Measurements from ENCODE around the gene ARHGEF39. TPM values are rescaled to one million over a fixed set of nuclear protein-coding genes. Genes with fewer than 3 reads are reported as not detected.
A peak's percentile ranks its signal among the peaks of the same experiment; 100 is the strongest.

Gene ARHGEF39
- polyA plus RNA-seq, 4 donors = 0.54 to 8.7 (median 3.3) TPM

GRCh38 chr9:35611230-35611797 lies 53.7 kb downstream of the ARHGEF39 start:
- no peak overlapping the region for H3K4me3 ChIP-seq (ENCODE audit: low read depth in 1 of 3, low read length in 3 of 3)
- peaks cover 0 to 9% (median 0%) of the 10 kb centered on the region in 3 donors for H3K27me3 ChIP-seq (ENCODE audit: control insufficient read depth in 3 of 3, insufficient read depth in 3 of 3, low read length in 3 of 3)
- FAIRE-seq = no peak
- DNase-seq = peak; percentile 47 to 52
- WGBS, 3 donors = 15 to 17% (median 16%) methylated on average over 8 of the region's 8 CpGs
- H3K36me3 ChIP-seq (ENCODE audit: control insufficient read depth in 3 of 3, insufficient read depth in 2 of 3, low read depth in 1 of 3, low read length in 3 of 3) = peaks cover 0 to 40% (median 11%) of the 10 kb centered on the region in 3 donors
- no peaks in the 10 kb centered on the region for H3K9me3 ChIP-seq (ENCODE audit: control insufficient read depth in 2 of 2, insufficient read depth in 1 of 2, low read depth in 1 of 2, low read length in 1 of 2)
- H3K27ac ChIP-seq (ENCODE audit: low read depth in 1 of 3, low read length in 2 of 3) = no peak overlapping the region
- H3K4me1 ChIP-seq (ENCODE audit: control insufficient read depth in 3 of 3, insufficient read depth in 2 of 3, low read depth in 1 of 3, low read length in 2 of 3) = peaks cover 0 to 7% (median 0%) of the 10 kb centered on the region in 3 donors

- H3K4me3 ChIP-seq (ENCODE audit: low read depth in 1 of 3, low read length in 3 of 3) = no peak overlapping the region
Observed at GRCh38 chr9:35609820-35610163, 55.2 kb downstream of the ARHGEF39 start.

More at GRCh38 chr9:35609820-35610163, 55.2 kb downstream of the ARHGEF39 start:
- no peaks in the 10 kb centered on the region for H3K27me3 ChIP-seq (ENCODE audit: control insufficient read depth in 3 of 3, insufficient read depth in 3 of 3, low read length in 3 of 3)
- H3K27ac ChIP-seq (ENCODE audit: low read depth in 1 of 3, low read length in 2 of 3) = no peak overlapping the region
- DNase-seq = no peak
- WGBS, 3 donors = 73 to 87% (median 81%) methylated on average over 13 of the region's 13 CpGs
- no peak for FAIRE-seq
- peaks cover 0 to 11% (median 0%) of the 10 kb centered on the region in 3 donors for H3K4me1 ChIP-seq (ENCODE audit: control insufficient read depth in 3 of 3, insufficient read depth in 2 of 3, low read depth in 1 of 3, low read length in 2 of 3)
- no peaks in the 10 kb centered on the region for H3K9me3 ChIP-seq (ENCODE audit: control insufficient read depth in 2 of 2, insufficient read depth in 1 of 2, low read depth in 1 of 2, low read length in 1 of 2)
- peaks cover 0 to 40% (median 11%) of the 10 kb centered on the region in 3 donors for H3K36me3 ChIP-seq (ENCODE audit: control insufficient read depth in 3 of 3, insufficient read depth in 2 of 3, low read depth in 1 of 3, low read length in 3 of 3)

Other genes with a start within 250 kb of the ARHGEF39 start
- gene RUSC2, start 175.1 kb downstream of the ARHGEF39 start, polyA plus RNA-seq = 1 to 10 TPM; 2.2 to 8.9 (median 5.2) TPM
- 10 to 100 TPM; 22.4 to 53.0 (median 43.1) TPM for gene TESK1, start 59.9 kb downstream of the ARHGEF39 start, polyA plus RNA-seq
- gene CD72, start 46.8 kb downstream of the ARHGEF39 start, polyA plus RNA-seq = 1 to 10 TPM in 3 of 4 donors, under 1 TPM in 1; 0.54 to 2.3 (median 1.6) TPM
- 1 to 10 TPM in 3 of 4 donors, under 1 TPM in 1; 0.89 to 5.9 (median 1.4) TPM for gene SIT1, start 14.3 kb downstream of the ARHGEF39 start, polyA plus RNA-seq
- 100 to 1,000 TPM in 1 of 4 donors, not detected in 3; 269 TPM for gene RMRP, start 7.2 kb downstream of the ARHGEF39 start, polyA plus RNA-seq
- 10 to 100 TPM; 10.6 to 49.0 (median 27.3) TPM for gene CCDC107, start 6.9 kb downstream of the ARHGEF39 start, polyA plus RNA-seq
- gene CA9, start 8.7 kb upstream of the ARHGEF39 start, polyA plus RNA-seq = 100 to 1,000 TPM in 1 of 4 donors, 1 to 10 TPM in 2, under 1 TPM in 1; 0.09 to 172 (median 4.4) TPM
- 100 to 1,000 TPM in 1 of 4 donors, 10 to 100 TPM in 3; 23.0 to 253 (median 81.2) TPM for gene TPM2, start 24.7 kb upstream of the ARHGEF39 start, polyA plus RNA-seq
- gene TLN1, start 67.0 kb upstream of the ARHGEF39 start, polyA plus RNA-seq = 100 to 1,000 TPM in 1 of 4 donors, 10 to 100 TPM in 3; 82.1 to 103 (median 88.5) TPM
- gene CREB3, start 67.5 kb upstream of the ARHGEF39 start, polyA plus RNA-seq = 10 to 100 TPM; 22.3 to 31.2 (median 27.7) TPM
- 100 to 1,000 TPM in 3 of 4 donors, 10 to 100 TPM in 1; 63.4 to 176 (median 136) TPM for gene GBA2, start 84.0 kb upstream of the ARHGEF39 start, polyA plus RNA-seq
- 10 to 100 TPM in 3 of 4 donors, 1 to 10 TPM in 1; 8.1 to 20.9 (median 15.4) TPM for gene RGP1, start 84.1 kb upstream of the ARHGEF39 start, polyA plus RNA-seq
- gene MSMP, start 89.1 kb upstream of the ARHGEF39 start, polyA plus RNA-seq = under 1 TPM in 2 of 4 donors, not detected in 2; 0.18 to 0.52 TPM
- 10 to 100 TPM in 1 of 4 donors, 1 to 10 TPM in 2, under 1 TPM in 1; 0.89 to 12.0 (median 4.9) TPM for gene NPR2, start 126.4 kb upstream of the ARHGEF39 start, polyA plus RNA-seq
- under 1 TPM in 2 of 4 donors, not detected in 2; 0.49 to 0.72 TPM for gene SPAG8, start 147.1 kb upstream of the ARHGEF39 start, polyA plus RNA-seq
- 100 to 1,000 TPM in 2 of 4 donors, 10 to 100 TPM in 2; 34.4 to 138 (median 93.9) TPM for gene HINT2, start 149.8 kb upstream of the ARHGEF39 start, polyA plus RNA-seq
- gene FAM221B, start 163.5 kb upstream of the ARHGEF39 start, polyA plus RNA-seq = under 1 TPM in 1 of 4 donors, not detected in 3; 0.09 TPM
- 10 to 100 TPM in 1 of 4 donors, 1 to 10 TPM in 2, under 1 TPM in 1; 0.89 to 35.9 (median 4.5) TPM for gene TMEM8B, start 164.0 kb upstream of the ARHGEF39 start, polyA plus RNA-seq
- under 1 TPM in 1 of 4 donors, not detected in 3; 0.19 TPM for gene OR13J1, start 205.2 kb upstream of the ARHGEF39 start, polyA plus RNA-seq
- 10 to 100 TPM in 1 of 4 donors, 1 to 10 TPM in 3; 1.8 to 17.8 (median 7.5) TPM for gene HRCT1, start 241.0 kb upstream of the ARHGEF39 start, polyA plus RNA-seq
- gene SPAAR, start 244.3 kb upstream of the ARHGEF39 start, polyA plus RNA-seq = under 1 TPM; 0.45 to 0.81 (median 0.54) TPM